Dedifferentiated amniotic fluid mesenchymal stem cell (primary cell): ENCODE data around the gene SEC14L2.

Source experiments
- DNase-seq: peaks from one replicate; pipeline ENCODE4 v3.0.0-alpha.2; 2016; ENCODE audit errors: extremely low spot score

The SEC14L2 gene

GRCh38 chr22:30396871-30397655, at the start of gene SEC14L2:
TSS of gene SEC14L2 (plus strand) at chr22:30397018. CDS start at chr22:30397117, 99 bp downstream.
- DNase-seq: peak; percentile 32

- DNase-seq: no peak
Observed at GRCh38 chr22:30347255-30347892, 49.4 kb upstream of the SEC14L2 start.

- DNase-seq: no peak
Observed at GRCh38 chr22:30348404-30348803, 48.4 kb upstream of the SEC14L2 start.

GRCh38 chr22:30348809-30349208, 48.0 kb upstream of the SEC14L2 start:
- DNase-seq: peak; percentile 60

- DNase-seq: no peak
Observed at GRCh38 chr22:30351226-30351625, 45.6 kb upstream of the SEC14L2 start.

- DNase-seq: no peak
Observed at GRCh38 chr22:30354644-30355043, 42.2 kb upstream of the SEC14L2 start.

- DNase-seq: peak; percentile 81
Observed at GRCh38 chr22:30356449-30357235, 40.2 kb upstream of the SEC14L2 start, which contains the start of the genes CCDC157 and SF3A1. TSS of gene CCDC157 (plus strand) at chr22:30357007. CDS start at chr22:30366001, 8,994 bp downstream. TSS of gene SF3A1 (minus strand) at chr22:30356894. CDS start at chr22:30356792, 102 bp downstream.

GRCh38 chr22:30357236-30357570, 39.6 kb upstream of the SEC14L2 start:
- peak; percentile 18 for DNase-seq

GRCh38 chr22:30357650-30358215, 39.1 kb upstream of the SEC14L2 start:
- no peak for DNase-seq

GRCh38 chr22:30358541-30358940, 38.3 kb upstream of the SEC14L2 start:
- no peak for DNase-seq

- DNase-seq: no peak
Observed at GRCh38 chr22:30361916-30362650, 34.7 kb upstream of the SEC14L2 start.

GRCh38 chr22:30362651-30363281, 34.1 kb upstream of the SEC14L2 start:
- DNase-seq: no peak

- DNase-seq: no peak
Observed at GRCh38 chr22:30365891-30366290, 30.9 kb upstream of the SEC14L2 start.

GRCh38 chr22:30368420-30368819, 28.4 kb upstream of the SEC14L2 start:
- DNase-seq: no peak

- no peak for DNase-seq
Observed at GRCh38 chr22:30370641-30371230, 26.1 kb upstream of the SEC14L2 start.

- no peak for DNase-seq
Observed at GRCh38 chr22:30371321-30371720, 25.5 kb upstream of the SEC14L2 start.

GRCh38 chr22:30371981-30372380, 24.8 kb upstream of the SEC14L2 start:
- no peak for DNase-seq

- DNase-seq: no peak
Observed at GRCh38 chr22:30372915-30373314, 23.9 kb upstream of the SEC14L2 start.

GRCh38 chr22:30373331-30374325, 23.2 kb upstream of the SEC14L2 start:
- no peak for DNase-seq
